GM19035 (cell line): ENCODE data around the gene KCNG2.

Experiments
- ATAC-seq: cut with Tn5 transposase; IDR thresholded peaks from one replicate; pipeline ENCODE4 v1.9.1; 2021; ENCODE audit not compliant: unreplicated experiment

KCNG2 gene

GRCh38 chr18:79937103-79937860, 139.5 kb downstream of the KCNG2 start:
- no peak for ATAC-seq

DNA sequence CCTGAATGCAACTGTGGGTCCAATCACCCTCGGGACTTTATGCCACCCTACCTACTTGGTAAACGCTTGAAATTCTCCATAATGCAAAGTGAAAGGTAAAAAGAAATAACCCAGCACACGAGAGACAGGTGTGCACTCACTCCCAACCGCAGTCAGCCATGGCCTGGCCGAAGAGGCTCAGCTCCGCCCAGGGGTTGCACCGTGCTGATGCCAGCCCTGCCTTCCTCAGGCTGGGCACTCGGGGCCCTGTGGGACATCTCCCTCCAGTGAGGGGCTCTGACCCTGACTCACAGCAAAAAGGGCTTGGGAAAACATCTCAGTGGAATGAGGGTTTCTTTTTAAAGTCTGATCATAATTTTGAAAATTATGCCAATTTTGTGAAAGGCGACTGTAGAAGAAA, 140.5 kb downstream of the KCNG2 start:
- no peak for ATAC-seq

DNA sequence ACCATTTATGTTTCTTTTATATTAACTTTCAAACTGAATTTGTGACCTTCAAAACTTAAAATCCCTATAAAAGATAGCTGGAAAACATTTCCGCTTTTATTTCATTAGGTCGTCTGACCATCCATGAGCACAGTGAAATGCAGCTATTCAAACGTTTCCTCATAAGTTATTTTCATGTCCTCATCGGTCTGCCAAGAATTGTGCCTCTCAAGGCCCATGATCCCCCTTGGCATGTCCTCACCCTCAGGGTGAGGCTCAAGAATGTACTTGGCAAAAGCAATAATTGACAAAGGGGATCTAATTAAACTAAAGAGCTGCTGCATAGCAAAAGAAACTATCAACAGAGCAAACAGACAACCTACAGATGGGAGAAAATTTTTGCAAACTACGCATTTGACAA, 141.4 kb downstream of the KCNG2 start:
- no peak for ATAC-seq

DNA sequence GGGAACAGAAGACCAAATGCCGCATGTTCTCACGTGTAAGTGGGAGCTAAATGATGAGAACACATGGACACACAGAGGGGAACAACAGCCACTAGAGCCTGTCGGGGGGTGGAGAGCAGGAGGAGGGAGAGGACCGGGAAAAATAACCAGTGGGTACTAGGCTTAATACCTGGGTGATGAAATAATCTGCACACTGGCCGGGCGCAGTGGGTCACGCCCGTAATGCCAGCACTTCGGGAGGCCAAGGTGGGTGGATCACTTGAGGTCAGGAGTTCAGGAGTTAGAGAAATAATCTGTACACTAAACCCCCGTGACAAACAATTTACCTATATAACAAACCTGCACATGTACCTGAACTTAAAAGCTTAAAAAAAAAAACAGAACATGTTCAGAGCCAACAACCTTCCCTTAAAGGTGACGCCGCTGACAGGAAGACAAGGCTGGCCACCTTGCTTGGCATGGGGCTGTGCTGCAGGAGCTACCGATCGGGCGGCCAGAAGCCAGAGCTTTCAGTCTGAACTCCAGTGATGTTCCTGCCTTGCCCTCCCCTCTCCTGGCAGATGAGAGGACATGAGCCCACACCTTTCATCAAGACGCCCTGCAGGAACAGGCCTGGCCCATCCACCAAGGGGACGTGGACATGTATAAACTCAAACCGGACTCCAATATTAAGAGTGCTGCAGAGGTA, 142.5 kb downstream of the KCNG2 start:
- no peak for ATAC-seq

- no peak for ATAC-seq
These were observed 143.2 kb downstream of the KCNG2 start for GRCh38 chr18:79940814-79941472.

DNA sequence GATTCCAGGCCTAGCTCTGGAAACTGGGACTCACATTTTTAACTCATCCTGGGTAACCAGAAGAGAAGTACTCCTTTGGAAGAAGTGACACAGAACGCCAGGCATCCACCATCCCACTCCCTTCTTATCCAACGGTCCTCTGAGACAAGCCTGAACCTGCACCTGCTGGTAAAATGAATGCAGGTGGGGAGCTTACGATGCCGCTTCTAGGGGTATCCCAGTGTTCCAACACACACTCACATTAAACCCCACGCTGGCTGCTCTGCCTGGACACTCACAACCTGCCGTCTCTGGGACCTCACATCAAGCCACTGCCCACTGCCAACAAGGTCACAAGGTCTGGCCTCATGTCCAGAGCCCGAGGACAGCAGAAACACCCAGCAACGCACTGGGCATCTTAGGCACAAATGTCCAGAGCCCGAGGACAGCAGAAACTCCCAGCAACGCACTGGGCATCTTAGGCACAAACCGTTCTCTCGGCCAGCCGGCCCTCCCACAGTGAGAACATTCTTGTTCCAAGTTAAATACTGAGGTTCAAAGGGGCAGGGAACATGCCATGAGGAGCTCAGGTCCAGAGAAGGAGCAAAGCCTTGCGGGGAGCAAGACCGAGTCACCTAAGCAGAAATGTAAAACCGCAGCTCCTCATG, 143.9 kb downstream of the KCNG2 start:
- no peak for ATAC-seq

- ATAC-seq, result no peak
These were observed 144.5 kb downstream of the KCNG2 start for GRCh38 chr18:79942211-79942610.

GRCh38 chr18:79942786-79943607, 145.3 kb downstream of the KCNG2 start:
- ATAC-seq, result no peak

DNA sequence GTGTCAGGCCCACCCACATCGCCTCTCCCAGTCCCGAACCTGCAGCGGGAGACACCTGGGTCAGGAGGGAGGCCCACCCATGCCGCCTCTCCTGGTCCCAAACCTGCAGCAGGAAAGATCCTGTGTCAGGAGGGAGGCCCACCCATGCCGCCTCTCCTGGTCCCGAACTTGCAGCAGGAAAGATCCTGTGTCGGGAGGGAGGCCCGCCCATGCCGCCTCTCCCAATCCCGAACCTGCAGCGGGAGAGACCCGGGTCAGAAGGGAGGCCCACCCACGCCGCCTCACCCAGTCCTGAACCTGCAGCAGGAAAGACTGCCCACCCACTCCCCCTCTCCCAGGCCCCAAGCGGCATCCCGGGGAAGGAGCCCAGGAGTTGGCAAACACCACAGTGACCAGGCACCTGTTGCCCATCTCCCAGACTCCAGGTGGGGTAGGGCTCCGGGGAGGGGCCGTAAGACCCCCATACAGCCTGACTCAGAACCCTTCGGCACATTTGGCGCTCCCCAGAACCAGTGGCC, 145.9 kb downstream of the KCNG2 start:
- ATAC-seq, result no peak

- ATAC-seq, result no peak
These were observed 146.5 kb downstream of the KCNG2 start for GRCh38 chr18:79944126-79944731.

GRCh38 chr18:79944746-79945117, 147.0 kb downstream of the KCNG2 start:
- no peak for ATAC-seq

- ATAC-seq, result no peak
These were observed 147.6 kb downstream of the KCNG2 start for GRCh38 chr18:79945118-79946042.

DNA sequence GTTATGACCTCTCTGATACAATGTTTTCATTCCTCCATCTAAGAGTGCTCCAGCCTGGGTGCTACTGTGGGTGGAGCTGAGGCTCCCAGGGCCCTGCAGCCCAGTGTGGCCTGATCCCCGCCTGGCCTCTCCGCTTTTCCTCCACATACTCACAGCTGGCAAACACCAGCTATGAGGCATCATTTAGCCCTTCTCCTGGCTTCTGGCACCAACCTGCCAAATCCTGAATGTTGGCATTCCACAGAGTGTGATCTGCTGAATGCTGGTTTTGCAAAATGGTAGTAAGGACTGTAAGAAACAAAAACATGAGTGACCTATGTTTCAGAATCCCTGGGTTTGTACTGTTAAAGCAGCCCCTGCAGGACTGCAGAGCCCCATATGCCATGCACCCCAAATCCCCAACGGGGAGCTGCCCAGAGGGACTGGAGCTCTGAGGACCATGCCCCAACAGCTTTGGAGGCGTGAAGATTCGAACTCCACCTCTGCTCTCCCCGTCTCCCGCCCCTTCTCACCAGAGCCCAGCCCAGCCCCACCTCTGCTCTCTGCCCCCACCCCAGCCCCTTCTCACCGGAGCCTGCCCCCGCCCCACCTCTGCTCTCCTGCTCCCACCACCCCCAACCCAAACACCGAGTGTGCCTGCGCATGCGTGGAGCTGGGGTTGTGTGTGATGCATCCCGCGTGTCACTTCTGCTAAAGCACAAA, 149.5 kb downstream of the KCNG2 start:
- no peak for ATAC-seq

- no peak for ATAC-seq
These were observed 150.3 kb downstream of the KCNG2 start for GRCh38 chr18:79947881-79948610.

DNA sequence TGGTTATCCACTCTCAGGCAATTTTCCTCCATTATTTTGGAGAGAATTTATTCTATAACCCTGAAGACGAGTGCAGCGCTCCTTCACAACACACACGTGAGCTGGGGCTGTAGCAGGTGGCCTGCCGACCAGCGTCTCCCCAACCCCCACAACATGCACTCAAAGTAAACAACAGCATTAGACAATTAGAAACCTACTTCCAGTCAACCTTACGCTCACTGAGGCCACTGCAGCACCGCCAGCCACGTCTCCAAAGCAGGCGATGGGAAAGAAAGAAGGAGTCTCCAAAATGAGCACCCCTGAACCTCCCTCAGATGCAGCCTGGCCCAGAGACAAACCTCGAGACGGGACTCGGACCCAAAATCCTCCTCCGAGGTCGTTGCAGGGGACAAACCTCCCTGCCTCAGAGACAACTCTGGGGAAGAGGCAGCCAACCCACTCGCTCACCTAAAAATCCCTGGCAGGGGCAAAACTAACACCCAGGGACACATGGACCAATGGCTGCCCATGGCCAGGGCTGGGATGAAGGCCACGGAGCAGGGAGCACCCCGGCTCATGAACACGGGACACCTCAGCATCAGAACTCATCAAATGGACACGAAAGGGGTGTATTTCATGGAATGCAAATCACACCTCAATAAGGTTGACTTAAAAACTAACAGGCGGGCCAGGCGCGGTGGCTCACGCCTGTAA, 151.1 kb downstream of the KCNG2 start:
- no peak for ATAC-seq
